ENCODE data around the gene WDR70.
"Not testable (repeated sequence)": the region's sequence is repeated elsewhere in the genome, so short reads cannot be mapped to it uniquely, and the experiment has no call there.

WDR70 gene

GRCh38 chr5:37615184-37615583, 236.1 kb downstream of the WDR70 start:
- Histone ChIP-seq H3K27me3 (replicated peaks; ENCODE audit: control insufficient read depth, insufficient read depth, low read length) (no peaks in the 10 kb centered on the region), H3K36me3 (ENCODE audit: control insufficient read depth, insufficient read depth, low read length) (no peaks in the 10 kb centered on the region), H3K4me3 (replicated peaks; ENCODE audit: low read depth, low read length) (no peak overlapping the region)
- TF ChIP-seq, protein P1, sequence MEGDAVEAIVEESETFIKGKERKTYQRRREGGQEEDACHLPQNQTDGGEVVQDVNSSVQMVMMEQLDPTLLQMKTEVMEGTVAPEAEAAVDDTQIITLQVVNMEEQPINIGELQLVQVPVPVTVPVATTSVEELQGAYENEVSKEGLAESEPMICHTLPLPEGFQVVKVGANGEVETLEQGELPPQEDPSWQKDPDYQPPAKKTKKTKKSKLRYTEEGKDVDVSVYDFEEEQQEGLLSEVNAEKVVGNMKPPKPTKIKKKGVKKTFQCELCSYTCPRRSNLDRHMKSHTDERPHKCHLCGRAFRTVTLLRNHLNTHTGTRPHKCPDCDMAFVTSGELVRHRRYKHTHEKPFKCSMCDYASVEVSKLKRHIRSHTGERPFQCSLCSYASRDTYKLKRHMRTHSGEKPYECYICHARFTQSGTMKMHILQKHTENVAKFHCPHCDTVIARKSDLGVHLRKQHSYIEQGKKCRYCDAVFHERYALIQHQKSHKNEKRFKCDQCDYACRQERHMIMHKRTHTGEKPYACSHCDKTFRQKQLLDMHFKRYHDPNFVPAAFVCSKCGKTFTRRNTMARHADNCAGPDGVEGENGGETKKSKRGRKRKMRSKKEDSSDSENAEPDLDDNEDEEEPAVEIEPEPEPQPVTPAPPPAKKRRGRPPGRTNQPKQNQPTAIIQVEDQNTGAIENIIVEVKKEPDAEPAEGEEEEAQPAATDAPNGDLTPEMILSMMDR (IDR thresholded peaks at IDR 0.05; ENCODE audit: insufficient read depth, low read length, poor library complexity, severe bottlenecking): no peak
- no peak for DNase-seq (ENCODE audit: extremely low read depth, insufficient read length)

DNA sequence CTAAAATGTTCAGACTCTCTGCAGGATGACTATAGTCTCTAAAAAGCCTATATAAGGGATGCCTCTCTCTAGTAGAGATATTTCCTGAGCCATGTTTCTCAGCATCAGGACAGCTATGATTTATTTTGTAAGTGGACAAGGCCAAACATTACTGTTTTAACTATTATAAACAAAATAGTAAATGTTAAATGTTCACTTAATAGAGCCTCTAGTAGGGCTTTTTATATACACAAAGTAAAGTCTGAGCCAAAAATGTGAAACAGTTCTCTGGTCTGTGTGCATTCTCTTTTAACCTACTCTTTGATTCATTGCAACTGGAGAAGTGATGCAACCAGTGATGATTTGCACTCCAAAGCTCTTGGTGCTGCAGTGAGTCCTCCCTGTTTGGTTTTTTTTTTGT, 240.2 kb downstream of the WDR70 start:
- H3K4me3 ChIP-seq (replicated peaks; ENCODE audit: low read depth, low read length): no peak overlapping the region
- no peak for DNase-seq (ENCODE audit: extremely low read depth, insufficient read length)

DNA sequence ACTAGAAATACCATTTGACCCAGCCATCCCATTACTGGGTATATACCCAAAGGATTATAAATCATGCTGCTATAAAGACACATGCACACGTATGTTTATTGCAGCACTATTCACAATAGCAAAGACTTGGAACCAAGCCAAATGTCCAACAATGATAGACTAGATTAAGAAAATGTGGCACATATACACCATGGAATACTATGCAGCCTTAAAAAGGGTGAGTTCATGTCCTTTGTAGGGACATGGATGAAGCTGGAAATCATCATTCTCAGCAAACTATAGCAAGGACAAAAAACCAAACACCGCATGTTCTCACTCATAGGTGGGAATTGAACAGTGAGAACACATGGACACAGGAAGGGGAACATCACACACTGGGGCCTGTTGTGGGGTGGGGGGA, 243.2 kb downstream of the WDR70 start:
- DNase-seq (ENCODE audit: extremely low read depth, insufficient read length); H3K36me3 ChIP-seq (ENCODE audit: control insufficient read depth, insufficient read depth, low read length); H3K27me3 ChIP-seq (replicated peaks; ENCODE audit: control insufficient read depth, insufficient read depth, low read length); H3K4me3 ChIP-seq (replicated peaks; ENCODE audit: low read depth, low read length): not testable (repeated sequence)

More for the DNA sequence above, 240.2 kb downstream of the WDR70 start:
- Histone ChIP-seq H3K36me3 (ENCODE audit: control insufficient read depth, insufficient read depth, low read length) (no peaks in the 10 kb centered on the region), H3K27me3 (replicated peaks; ENCODE audit: control insufficient read depth, insufficient read depth, low read length) (no peaks in the 10 kb centered on the region)
- TF ChIP-seq, protein P1 (IDR thresholded peaks at IDR 0.05; ENCODE audit: insufficient read depth, low read length, poor library complexity, severe bottlenecking): no peak

DNA sequence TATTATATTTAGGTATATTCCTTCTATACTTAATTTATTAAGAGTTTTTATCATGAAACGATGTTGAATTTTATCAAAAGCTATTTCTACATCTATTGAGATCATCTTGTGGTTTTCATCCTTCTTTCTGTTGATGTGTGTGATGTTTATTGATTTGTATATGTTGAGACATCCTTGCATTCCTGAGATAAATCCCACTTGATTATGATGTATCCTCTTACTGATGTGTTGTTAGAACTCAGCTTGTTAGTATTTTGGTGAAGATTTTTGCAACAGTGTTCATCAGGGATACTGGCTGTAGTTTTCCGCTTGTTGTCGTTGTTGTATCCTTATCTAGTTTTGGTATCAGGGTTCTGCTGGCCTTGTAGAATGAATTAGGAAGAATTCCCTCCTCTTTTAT, 247.1 kb downstream of the WDR70 start:
- Histone ChIP-seq H3K4me3 (replicated peaks; ENCODE audit: low read depth, low read length) (no peak overlapping the region), H3K36me3 (ENCODE audit: control insufficient read depth, insufficient read depth, low read length) (no peaks in the 10 kb centered on the region), H3K27me3 (replicated peaks; ENCODE audit: control insufficient read depth, insufficient read depth, low read length) (no peaks in the 10 kb centered on the region)
- no peak for DNase-seq (ENCODE audit: extremely low read depth, insufficient read length)
- TF ChIP-seq, protein P1 (IDR thresholded peaks at IDR 0.05; ENCODE audit: insufficient read depth, low read length, poor library complexity, severe bottlenecking): no peak

DNA sequence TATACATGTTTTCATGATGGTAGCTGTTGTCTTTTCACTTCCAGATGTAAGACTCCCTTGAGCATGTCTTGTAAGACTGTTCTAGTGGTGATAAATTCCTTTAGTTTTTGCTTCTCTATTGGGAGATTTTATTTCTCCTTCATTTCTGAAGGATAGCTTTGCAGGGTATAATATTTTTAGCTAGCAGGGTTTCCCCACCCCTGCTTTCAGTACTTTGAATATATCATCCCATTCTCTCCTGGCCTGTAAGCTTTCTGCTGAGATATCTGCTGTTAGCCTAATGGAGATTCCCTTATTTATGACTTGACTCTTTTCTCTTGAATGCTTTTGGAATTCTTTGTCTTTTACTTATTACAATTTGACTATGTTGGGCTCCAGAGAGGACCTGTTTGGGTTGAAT, 249.8 kb downstream of the WDR70 start:
- no peak for DNase-seq (ENCODE audit: extremely low read depth, insufficient read length)
- H3K27me3 ChIP-seq (replicated peaks; ENCODE audit: control insufficient read depth, insufficient read depth, low read length): no peaks in the 10 kb centered on the region
- TF ChIP-seq, protein P1 (IDR thresholded peaks at IDR 0.05; ENCODE audit: insufficient read depth, low read length, poor library complexity, severe bottlenecking): no peak
- no peak overlapping the region for H3K4me3 ChIP-seq (replicated peaks; ENCODE audit: low read depth, low read length)
- H3K36me3 ChIP-seq (ENCODE audit: control insufficient read depth, insufficient read depth, low read length): no peaks in the 10 kb centered on the region

DNA sequence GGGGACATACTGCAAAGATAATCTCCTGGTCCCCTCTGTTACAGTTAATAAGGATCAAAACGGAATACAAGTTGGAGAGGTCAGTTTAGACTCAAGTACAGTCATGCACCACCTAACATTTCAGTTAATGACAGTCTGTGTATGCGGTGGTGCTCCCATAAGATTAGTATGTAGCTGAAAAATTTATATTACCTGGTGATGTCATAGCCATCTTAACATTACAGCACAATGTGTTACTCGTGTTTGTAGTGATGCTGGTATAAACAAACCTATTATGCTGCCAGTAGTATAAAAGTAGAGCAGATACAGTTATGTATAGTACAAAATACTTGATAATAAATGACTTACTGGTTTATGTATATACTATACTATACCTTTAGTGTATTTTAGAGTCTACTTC, 252.8 kb downstream of the WDR70 start:
- DNase-seq (ENCODE audit: extremely low read depth, insufficient read length): no peak
- no peaks in the 10 kb centered on the region for H3K27me3 ChIP-seq (replicated peaks; ENCODE audit: control insufficient read depth, insufficient read depth, low read length)
- TF ChIP-seq, protein P1 (IDR thresholded peaks at IDR 0.05; ENCODE audit: insufficient read depth, low read length, poor library complexity, severe bottlenecking): no peak
- no peak overlapping the region for H3K4me3 ChIP-seq (replicated peaks; ENCODE audit: low read depth, low read length)
- H3K36me3 ChIP-seq (ENCODE audit: control insufficient read depth, insufficient read depth, low read length): no peaks in the 10 kb centered on the region
